LNCAP (cell line): ENCODE measurements around the gene C1orf105.

Experiments
- CTCF ChIP-seq: fragments of 450-650 bp; IDR thresholded peaks from 2 replicates; pipeline ENCODE4 v1.5.1; 2017; ENCODE audit warnings: mild to moderate bottlenecking

C1orf105 gene

GRCh38 chr1:172414331-172414730, 6.2 kb upstream of the C1orf105 start:
- no peak for TF ChIP-seq CTCF

DNA sequence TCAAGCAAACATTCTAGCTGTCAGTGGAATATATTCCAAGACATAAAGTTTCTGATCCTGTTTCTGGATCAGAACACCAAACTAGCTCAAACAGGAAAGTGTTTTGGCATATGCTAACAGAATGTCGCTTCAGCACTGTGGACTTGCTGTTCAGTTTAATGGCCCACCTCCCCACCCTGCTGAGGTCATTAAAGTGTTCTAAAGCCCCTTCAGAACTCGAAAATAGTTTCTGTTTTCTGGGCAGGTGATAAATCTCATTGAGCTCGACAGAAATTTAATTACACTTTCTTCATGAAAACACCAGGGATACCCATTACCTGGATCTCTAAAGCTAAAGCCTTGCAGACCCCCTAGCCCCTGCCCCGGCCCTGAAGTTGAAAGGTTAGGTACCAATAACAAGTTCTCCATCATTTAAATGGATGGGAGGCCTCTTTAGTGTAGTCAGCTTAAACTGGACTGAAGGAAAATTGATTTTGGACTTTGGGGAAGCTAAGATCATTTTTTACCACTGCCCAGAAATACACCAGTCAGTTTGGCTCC, 3.9 kb upstream of the C1orf105 start:
- TF ChIP-seq CTCF: no peak

- no peak for TF ChIP-seq CTCF
Measured at GRCh38 chr1:172417557-172417956, 2.9 kb upstream of the C1orf105 start.

DNA sequence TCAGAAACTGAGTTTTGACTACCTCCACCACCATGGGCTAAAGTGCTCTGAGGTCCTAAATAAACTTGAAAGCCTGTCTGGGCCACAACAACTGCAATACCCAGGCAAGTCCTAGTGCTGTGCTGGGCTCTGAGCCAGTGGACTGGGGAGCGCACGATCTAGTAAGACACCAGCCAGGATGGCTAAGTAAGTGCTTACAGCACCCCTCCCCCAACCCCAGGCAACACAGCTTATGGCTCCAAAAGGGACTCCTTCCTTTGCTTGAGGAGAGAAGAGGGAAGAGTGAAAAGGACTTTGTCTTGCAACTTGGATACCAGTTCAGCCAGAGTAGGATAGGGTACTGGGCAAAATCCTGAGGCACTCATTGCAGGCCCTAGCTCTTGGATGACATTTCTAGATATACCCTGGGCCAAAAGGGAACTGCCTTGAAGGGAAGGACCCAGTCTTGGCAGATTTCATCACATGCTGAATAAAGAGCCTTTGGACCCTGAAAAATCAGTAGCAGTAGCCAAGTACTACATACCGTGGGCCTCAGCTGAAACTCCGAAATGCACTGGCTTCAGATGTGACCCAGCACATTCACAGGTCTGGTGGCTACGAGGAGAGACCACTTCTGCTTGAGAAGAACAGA, 1.6 kb downstream of the C1orf105 start:
- no peak for TF ChIP-seq CTCF

- no peak for TF ChIP-seq CTCF
Measured at GRCh38 chr1:172423336-172423735, 2.9 kb downstream of the C1orf105 start.

- no peak for TF ChIP-seq CTCF
Measured at GRCh38 chr1:172425339-172425738, 4.9 kb downstream of the C1orf105 start.

DNA sequence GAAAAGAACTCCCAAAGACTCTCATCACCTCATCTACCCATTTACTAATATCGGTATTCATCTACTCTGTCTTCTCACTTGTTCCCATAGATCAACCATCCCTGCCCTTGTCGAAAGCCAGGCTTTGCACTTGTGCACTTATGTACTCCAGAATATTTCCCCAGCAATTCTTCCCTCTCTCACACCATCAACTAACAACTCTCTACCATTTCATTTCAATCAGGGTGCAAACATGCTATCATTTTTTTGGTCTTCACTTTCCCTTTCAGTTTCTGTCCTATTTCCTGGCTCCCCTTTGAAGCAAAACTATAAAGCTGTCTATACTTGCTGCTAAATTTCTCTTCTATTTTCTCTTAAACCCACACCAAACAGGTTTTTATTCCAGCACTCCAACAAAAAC, 6.7 kb downstream of the C1orf105 start:
- no peak for TF ChIP-seq CTCF
